Esophagus muscularis mucosa (tissue), 4 donors: Measurements from ENCODE around the gene APOB.

Experiments used
- CTCF ChIP-seq, 3 experiments: fragments of 200-600 bp in 2 of 3; fragments of 450-650 bp in 1 of 3; sonication (generic) in 2 of 3; IDR thresholded peaks; one replicate each; pipeline ENCODE4 v1.5.1; 2017 to 2019; ENCODE audit warnings: antibody characterized with exemption in 3 of 3, mild to moderate bottlenecking in 2 of 3, moderate library complexity in 1 of 3
- EP300 ChIP-seq: sonication (generic); formaldehyde crosslinking; IDR thresholded peaks from one replicate; pipeline ENCODE4 v1.6.1; 2017; ENCODE audit warnings: antibody characterized with exemption
- POLR2A ChIP-seq: fragments of 450-650 bp; IDR thresholded peaks from one replicate; pipeline ENCODE4 v1.6.1; 2017; ENCODE audit warnings: antibody characterized with exemption, moderate library complexity, mild to moderate bottlenecking, low read depth
- POLR2AphosphoS5 ChIP-seq, 2 donors: sonication (generic); formaldehyde crosslinking; IDR thresholded peaks; one replicate each; pipeline ENCODE4 v1.6.1; 2017; ENCODE audit warnings: antibody characterized with exemption in 2 of 2

DNA sequence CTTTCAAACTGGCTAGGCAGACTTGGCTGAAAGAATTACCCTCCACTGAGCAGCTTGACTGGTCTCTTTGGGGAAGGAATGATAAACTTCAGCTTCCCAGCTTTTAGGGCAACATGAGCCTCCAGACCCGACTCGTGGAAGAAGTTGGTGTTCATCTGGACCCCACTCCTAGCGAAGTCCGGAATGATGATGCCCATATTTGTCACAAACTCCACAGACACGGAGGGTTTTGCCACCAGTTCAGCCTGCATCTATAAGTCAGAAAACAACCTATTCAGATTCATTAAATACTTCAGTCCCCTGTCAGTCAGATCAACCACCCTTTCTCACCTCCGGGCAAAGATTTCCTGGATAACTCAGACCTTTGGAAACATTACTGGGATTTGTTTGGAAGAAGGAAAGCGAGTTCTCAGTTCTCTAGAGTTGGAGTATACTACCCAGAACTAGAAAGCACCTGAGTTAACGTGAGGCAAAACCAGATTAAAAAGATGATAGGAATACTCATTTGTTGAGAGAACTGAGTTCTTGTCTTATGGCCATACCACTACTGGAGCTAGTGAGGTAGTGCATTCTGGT, 21.0 kb downstream of the APOB start:
- TF ChIP-seq CTCF (IDR thresholded peaks at IDR 0.05) (no peak), POLR2A (no peak), EP300 (no peak), POLR2AphosphoS5 (IDR thresholded peaks at IDR 0.05) (no peak)
